Measurements from ENCODE around the gene EGFL7.

- TF ChIP-seq, protein P1, sequence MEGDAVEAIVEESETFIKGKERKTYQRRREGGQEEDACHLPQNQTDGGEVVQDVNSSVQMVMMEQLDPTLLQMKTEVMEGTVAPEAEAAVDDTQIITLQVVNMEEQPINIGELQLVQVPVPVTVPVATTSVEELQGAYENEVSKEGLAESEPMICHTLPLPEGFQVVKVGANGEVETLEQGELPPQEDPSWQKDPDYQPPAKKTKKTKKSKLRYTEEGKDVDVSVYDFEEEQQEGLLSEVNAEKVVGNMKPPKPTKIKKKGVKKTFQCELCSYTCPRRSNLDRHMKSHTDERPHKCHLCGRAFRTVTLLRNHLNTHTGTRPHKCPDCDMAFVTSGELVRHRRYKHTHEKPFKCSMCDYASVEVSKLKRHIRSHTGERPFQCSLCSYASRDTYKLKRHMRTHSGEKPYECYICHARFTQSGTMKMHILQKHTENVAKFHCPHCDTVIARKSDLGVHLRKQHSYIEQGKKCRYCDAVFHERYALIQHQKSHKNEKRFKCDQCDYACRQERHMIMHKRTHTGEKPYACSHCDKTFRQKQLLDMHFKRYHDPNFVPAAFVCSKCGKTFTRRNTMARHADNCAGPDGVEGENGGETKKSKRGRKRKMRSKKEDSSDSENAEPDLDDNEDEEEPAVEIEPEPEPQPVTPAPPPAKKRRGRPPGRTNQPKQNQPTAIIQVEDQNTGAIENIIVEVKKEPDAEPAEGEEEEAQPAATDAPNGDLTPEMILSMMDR (IDR thresholded peaks at IDR 0.05), result no peak
- no peak for TF ChIP-seq ZFX (IDR thresholded peaks at IDR 0.05; ENCODE audit: borderline replicate concordance)
Observed at GRCh38 chr9:136679431-136679941, 16.8 kb downstream of the EGFL7 start.

All from 22Rv1 (cell line).